Measurements from ENCODE around the gene RIT2. TPM values are rescaled to one million over a fixed set of nuclear protein-coding genes. Genes with fewer than 3 reads are reported as not detected.

Gene RIT2
- total and polyA plus RNA-seq, 8 donors: not detected

DNA sequence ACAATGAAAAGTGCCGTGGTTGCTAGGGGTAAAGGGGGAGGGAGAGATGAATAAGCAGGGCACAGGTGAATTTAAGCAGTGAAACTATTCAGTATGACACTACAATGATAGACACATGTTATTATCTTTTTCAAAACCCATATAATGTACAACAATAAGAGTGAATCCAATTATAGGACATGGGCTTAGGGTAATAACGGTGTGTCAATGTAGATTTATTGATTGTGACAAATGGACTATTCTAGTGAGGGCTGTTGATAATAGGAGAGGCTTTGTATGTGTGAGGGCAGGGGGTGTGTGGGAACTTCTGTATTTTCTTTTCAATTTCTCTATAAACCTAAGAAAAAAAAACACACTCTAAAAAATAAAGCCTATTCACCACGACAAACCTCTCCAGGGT lies 223.8 kb downstream of the RIT2 start:
- H3K27me3 ChIP-seq: no peaks in the 10 kb centered on the region
- no peak overlapping the region for H3K27ac ChIP-seq
- H3K9me3 ChIP-seq: no peaks in the 10 kb centered on the region
- no peak for TF ChIP-seq POLR2AphosphoS5 (IDR thresholded peaks at IDR 0.05)
- TF ChIP-seq POLR2A (IDR thresholded peaks at IDR 0.05): no peak
- TF ChIP-seq, protein P1, sequence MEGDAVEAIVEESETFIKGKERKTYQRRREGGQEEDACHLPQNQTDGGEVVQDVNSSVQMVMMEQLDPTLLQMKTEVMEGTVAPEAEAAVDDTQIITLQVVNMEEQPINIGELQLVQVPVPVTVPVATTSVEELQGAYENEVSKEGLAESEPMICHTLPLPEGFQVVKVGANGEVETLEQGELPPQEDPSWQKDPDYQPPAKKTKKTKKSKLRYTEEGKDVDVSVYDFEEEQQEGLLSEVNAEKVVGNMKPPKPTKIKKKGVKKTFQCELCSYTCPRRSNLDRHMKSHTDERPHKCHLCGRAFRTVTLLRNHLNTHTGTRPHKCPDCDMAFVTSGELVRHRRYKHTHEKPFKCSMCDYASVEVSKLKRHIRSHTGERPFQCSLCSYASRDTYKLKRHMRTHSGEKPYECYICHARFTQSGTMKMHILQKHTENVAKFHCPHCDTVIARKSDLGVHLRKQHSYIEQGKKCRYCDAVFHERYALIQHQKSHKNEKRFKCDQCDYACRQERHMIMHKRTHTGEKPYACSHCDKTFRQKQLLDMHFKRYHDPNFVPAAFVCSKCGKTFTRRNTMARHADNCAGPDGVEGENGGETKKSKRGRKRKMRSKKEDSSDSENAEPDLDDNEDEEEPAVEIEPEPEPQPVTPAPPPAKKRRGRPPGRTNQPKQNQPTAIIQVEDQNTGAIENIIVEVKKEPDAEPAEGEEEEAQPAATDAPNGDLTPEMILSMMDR (IDR thresholded peaks at IDR 0.05): no peak
- no peak for TF ChIP-seq EP300 (IDR thresholded peaks at IDR 0.05)
- intact Hi-C loops (cut with DNase I; ENCODE audit: low total_unique reads): no loop called here
- WGBS, 5 donors: 65 to 81% (median 76%) methylated on average over 3 of the region's 3 CpGs
- no peak overlapping the region for H3K4me3 ChIP-seq
- H3K36me3 ChIP-seq: no peaks in the 10 kb centered on the region
- H3K4me1 ChIP-seq: no peaks in the 10 kb centered on the region
- DNase-seq: no peak

DNA sequence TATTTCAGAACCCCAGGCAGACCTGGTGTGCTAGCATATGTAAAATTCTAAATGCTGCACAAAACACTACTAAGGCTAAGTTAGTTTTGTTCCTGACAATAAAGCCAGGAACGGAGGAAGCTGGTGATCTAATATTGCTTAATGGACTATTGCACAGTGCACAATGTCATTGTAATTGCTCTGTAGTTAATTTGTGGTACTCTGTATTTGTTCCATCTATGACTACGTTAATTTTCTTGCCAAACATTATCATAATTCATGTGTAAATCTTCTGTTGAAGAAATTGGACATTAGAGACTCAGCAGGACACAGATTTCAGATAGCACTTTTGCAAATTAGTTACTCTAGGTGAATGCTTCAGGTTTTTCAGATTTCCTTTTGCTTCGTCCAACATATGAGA lies 232.3 kb downstream of the RIT2 start:
- 76 to 89% (median 84%) methylated on average over 3 of the region's 3 CpGs for WGBS, 5 donors
- DNase-seq: no peak
- H3K27ac ChIP-seq: no peak overlapping the region
- intact Hi-C loops (cut with DNase I; ENCODE audit: low total_unique reads): no loop called here
- no peaks in the 10 kb centered on the region for H3K27me3 ChIP-seq
- no peaks in the 10 kb centered on the region for H3K9me3 ChIP-seq
- H3K4me1 ChIP-seq: no peaks in the 10 kb centered on the region
- TF ChIP-seq EP300 (IDR thresholded peaks at IDR 0.05) (no peak), POLR2A (IDR thresholded peaks at IDR 0.05) (no peak), POLR2AphosphoS5 (IDR thresholded peaks at IDR 0.05) (no peak)
- TF ChIP-seq, protein P1 (IDR thresholded peaks at IDR 0.05): no peak
- H3K4me3 ChIP-seq: no peak overlapping the region
- no peaks in the 10 kb centered on the region for H3K36me3 ChIP-seq

DNA sequence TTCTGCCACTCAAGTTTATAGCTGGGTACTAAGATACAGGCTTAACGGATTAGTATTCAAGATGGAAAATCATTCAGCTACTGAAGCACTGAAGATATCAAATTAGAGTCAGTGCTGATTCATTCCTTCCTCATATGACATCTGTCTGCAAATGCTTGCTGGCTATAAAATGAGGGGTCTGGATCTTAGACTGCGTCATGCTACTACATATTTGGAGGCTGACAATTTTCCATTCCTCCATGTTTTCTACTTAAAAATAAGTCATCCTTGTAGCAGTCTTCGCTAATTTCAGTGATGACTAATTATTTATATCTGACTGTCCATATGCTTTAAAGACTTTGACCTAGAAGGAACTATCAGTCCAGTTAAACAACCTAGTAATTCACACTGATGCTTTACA lies 233.4 kb downstream of the RIT2 start:
- intact Hi-C loops (cut with DNase I; ENCODE audit: low total_unique reads): no loop called here
- Histone ChIP-seq H3K4me3 (no peak overlapping the region), H3K9me3 (no peaks in the 10 kb centered on the region), H3K27me3 (no peaks in the 10 kb centered on the region), H3K27ac (no peak overlapping the region), H3K36me3 (no peaks in the 10 kb centered on the region), H3K4me1 (no peaks in the 10 kb centered on the region)
- DNase-seq: no peak
- WGBS, 5 donors: 89 to 96% (median 91%) methylated on average over 3 of the region's 3 CpGs
- no peak for TF ChIP-seq POLR2A (IDR thresholded peaks at IDR 0.05)
- TF ChIP-seq EP300 (IDR thresholded peaks at IDR 0.05): no peak
- TF ChIP-seq POLR2AphosphoS5 (IDR thresholded peaks at IDR 0.05): no peak
- TF ChIP-seq, protein P1 (IDR thresholded peaks at IDR 0.05): no peak

DNA sequence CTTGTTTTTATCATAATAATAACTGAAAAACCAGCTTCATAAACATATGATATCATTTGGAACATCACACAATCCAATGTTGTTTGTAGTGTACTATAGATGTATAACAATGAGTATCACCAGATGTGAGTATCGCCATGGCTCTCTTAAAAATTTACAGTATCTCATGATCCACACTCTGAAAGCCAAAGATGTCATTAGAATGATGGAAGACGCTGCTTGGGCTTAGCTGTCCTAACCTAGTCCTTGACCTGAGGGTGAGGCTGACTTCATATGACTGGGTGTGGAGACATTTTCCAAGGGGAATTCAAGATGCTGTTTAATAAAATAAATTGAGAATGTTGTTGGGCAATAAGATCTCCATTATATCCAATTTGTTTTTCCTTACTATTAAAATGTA lies 242.6 kb downstream of the RIT2 start:
- Histone ChIP-seq H3K27me3 (no peaks in the 10 kb centered on the region), H3K9me3 (no peaks in the 10 kb centered on the region), H3K4me3 (no peak overlapping the region), H3K27ac (no peak overlapping the region), H3K4me1 (no peaks in the 10 kb centered on the region), H3K36me3 (no peaks in the 10 kb centered on the region)
- peak in 1 of 2 donors; percentile 62 for DNase-seq
- no peak for TF ChIP-seq POLR2AphosphoS5 (IDR thresholded peaks at IDR 0.05)
- TF ChIP-seq, protein P1 (IDR thresholded peaks at IDR 0.05): no peak
- TF ChIP-seq EP300 (IDR thresholded peaks at IDR 0.05): no peak
- TF ChIP-seq POLR2A (IDR thresholded peaks at IDR 0.05): no peak
- WGBS, 5 donors: 75 to 83% (median 82%) methylated on average over 2 of the region's 2 CpGs
- intact Hi-C loops (cut with DNase I; ENCODE audit: low total_unique reads): no loop called here
